SK-N-SH (cell line): Measurements from ENCODE around the gene MRPS6. TPM values are rescaled to one million over a fixed set of nuclear protein-coding genes. Genes with fewer than 3 reads are reported as not detected.

Experiments used
- CTCF ChIA-PET: fragments of 300-600, 350-600 bp; formaldehyde crosslinking; extraction: SDS; loops from one replicate; lab custom pipeline; 2021; lab: Yijun Ruan, JAX
- POLR2A ChIA-PET: fragments of 350-600 bp; sonication (Branson Sonifier 250); formaldehyde crosslinking; extraction: SDS; loops from one replicate; lab custom pipeline; 2020; ENCODE audit warnings: antibody characterized with exemption, inconsistent platforms; lab: Yijun Ruan, JAX
- DNase-seq: peaks from one replicate; pipeline ENCODE4 v3.0.0; 2012
- H2AFZ ChIP-seq: fragments of 200-600 bp; sonication (generic); 2 replicates; pipeline ENCODE4 v1.8.1; 2016; ENCODE audit warnings: antibody characterized with exemption, mild to moderate bottlenecking, low read depth
- H3F3A ChIP-seq: fragments of 200-600 bp; sonication (generic); replicated peaks from 2 replicates; pipeline ENCODE3; 2016; ENCODE audit warnings: antibody characterized with exemption, mild to moderate bottlenecking; ENCODE audit not compliant: insufficient read depth
- H3K27ac ChIP-seq, 2 experiments: fragments of 200-500 bp in 1 of 2; fragments of 200-600 bp in 1 of 2; sonication (Bioruptor generic) in 1 of 2; sonication (generic), shearing (Covaris generic) in 1 of 2; 2 replicates each; pipeline versions ENCODE4 v1.5.1 to v1.6.1; 2014 to 2016; ENCODE audit warnings: low read depth in 2 of 2, inconsistent platforms in 1 of 2, low read length in 1 of 2, mild to moderate bottlenecking in 1 of 2, mixed read lengths in 1 of 2
- H3K27me3 ChIP-seq: fragments of 200-600 bp; sonication (generic), shearing (Covaris generic); 2 replicates; pipeline ENCODE4 v1.6.1; 2016; ENCODE audit warnings: mixed run types; ENCODE audit not compliant: insufficient read depth
- H3K36me3 ChIP-seq, 2 experiments: fragments of 200-500 bp in 1 of 2; fragments of 200-600 bp in 1 of 2; sonication (Bioruptor generic) in 1 of 2; sonication (generic) in 1 of 2; replicated peaks in 1 of 2; 2 replicates each; pipeline versions ENCODE3 to v1.5.1; 2014 to 2016; ENCODE audit warnings: low read length in 1 of 2, mild to moderate bottlenecking in 1 of 2; ENCODE audit not compliant: insufficient read depth in 2 of 2, control insufficient read depth in 1 of 2
- H3K4me1 ChIP-seq, 2 experiments: fragments of 200-500 bp in 1 of 2; fragments of 200-600 bp in 1 of 2; sonication (Bioruptor generic) in 1 of 2; sonication (generic), shearing (Covaris generic) in 1 of 2; 2 replicates each; pipeline versions ENCODE4 v1.5.1 to v1.6.1; 2014 to 2016; ENCODE audit warnings: low read depth in 1 of 2, low read length in 1 of 2, mixed run types in 1 of 2; ENCODE audit not compliant: insufficient read depth in 2 of 2, control insufficient read depth in 1 of 2
- H3K4me2 ChIP-seq: fragments of 200-600 bp; sonication (generic), shearing (Covaris generic); 2 replicates; pipeline ENCODE4 v1.6.1; 2017; ENCODE audit warnings: mixed run types
- H3K4me3 ChIP-seq, 2 experiments: fragments of 200-500 bp in 1 of 2; fragments of 200-600 bp in 1 of 2; sonication (Bioruptor generic) in 1 of 2; sonication (generic), shearing (Covaris generic) in 1 of 2; 2 replicates each; pipeline versions ENCODE4 v1.5.1 to v1.8.1; 2014 to 2016; ENCODE audit warnings: low read depth in 2 of 2, inconsistent platforms in 1 of 2, low read length in 1 of 2, mild to moderate bottlenecking in 1 of 2, mixed read lengths in 1 of 2, moderate library complexity in 1 of 2
- H3K79me2 ChIP-seq: fragments of 200-600 bp; sonication (generic); 2 replicates; pipeline ENCODE4 v1.8.1; 2017; ENCODE audit warnings: mild to moderate bottlenecking; ENCODE audit not compliant: insufficient read depth
- H3K9ac ChIP-seq: fragments of 200-600 bp; sonication (generic); 2 replicates; pipeline ENCODE4 v1.6.1; 2017; ENCODE audit warnings: mixed run types
- H3K9me2 ChIP-seq: fragments of 200-600 bp; sonication (generic); 2 replicates; pipeline ENCODE4 v1.6.1; 2017; ENCODE audit warnings: mixed run types
- H3K9me3 ChIP-seq: fragments of 200-600 bp; sonication (generic); 2 replicates; pipeline ENCODE4 v1.6.1; 2017; ENCODE audit warnings: mixed run types, mild to moderate bottlenecking, moderate library complexity
- H4K20me1 ChIP-seq: fragments of 200-600 bp; sonication (generic); 2 replicates; pipeline ENCODE4 v1.6.1; 2017; ENCODE audit warnings: mild to moderate bottlenecking, mixed run types; ENCODE audit not compliant: insufficient read depth
- EP300 ChIP-seq, 2 experiments: IDR thresholded peaks; 2 replicates each; pipeline versions ENCODE4 v1.4.0 to v1.6.1; 2012; ENCODE audit warnings: borderline replicate concordance in 1 of 2, low read depth in 1 of 2, low read length in 1 of 2
- FOSL2 ChIP-seq: IDR thresholded peaks from 2 replicates; pipeline ENCODE4 v1.4.0; 2012; ENCODE audit warnings: low read depth, mild to moderate bottlenecking, moderate library complexity, borderline replicate concordance
- MEF2A ChIP-seq: IDR thresholded peaks from 2 replicates; pipeline ENCODE4 v1.4.0; 2012; ENCODE audit warnings: low read depth, borderline replicate concordance
- MXI1 ChIP-seq: IDR thresholded peaks from 2 replicates; pipeline ENCODE4 v1.6.1; 2012; ENCODE audit warnings: mild to moderate bottlenecking, low read depth, low read length, improper control_type of control experiment
- NRF1 ChIP-seq: IDR thresholded peaks from 2 replicates; pipeline ENCODE4 v1.6.1; 2012; ENCODE audit warnings: low read depth, mild to moderate bottlenecking, low read length
- RAD21 ChIP-seq: IDR thresholded peaks from 2 replicates; pipeline ENCODE4 v1.6.1; 2012; ENCODE audit warnings: mild to moderate bottlenecking, low read length
- WGBS: methylation state at CpG from one replicate; pipeline ENCODE4 v1.1.6; 2017; ENCODE audit warnings: low lambda C conversion rate; 5-methylcytosine and 5-hydroxymethylcytosine counted together
- polyA plus RNA-seq, 3 experiments: library from polyadenylated mRNA; depleted of rRNA; stranded (reverse); fragments of >200 nt; gene quantifications; 2 replicates each; pipeline ENCODE4 v1.2.3, GENCODE V29; 2012
- TF ChIP-seq, protein P1 (sequence below): IDR thresholded peaks from 2 replicates; pipeline ENCODE4 v1.4.0; 2012; ENCODE audit warnings: low read depth

MRPS6 gene
- polyA plus RNA-seq, 1 of the 3 experiments (the other 2 are of a cell fraction), result 69.2 TPM

DNA sequence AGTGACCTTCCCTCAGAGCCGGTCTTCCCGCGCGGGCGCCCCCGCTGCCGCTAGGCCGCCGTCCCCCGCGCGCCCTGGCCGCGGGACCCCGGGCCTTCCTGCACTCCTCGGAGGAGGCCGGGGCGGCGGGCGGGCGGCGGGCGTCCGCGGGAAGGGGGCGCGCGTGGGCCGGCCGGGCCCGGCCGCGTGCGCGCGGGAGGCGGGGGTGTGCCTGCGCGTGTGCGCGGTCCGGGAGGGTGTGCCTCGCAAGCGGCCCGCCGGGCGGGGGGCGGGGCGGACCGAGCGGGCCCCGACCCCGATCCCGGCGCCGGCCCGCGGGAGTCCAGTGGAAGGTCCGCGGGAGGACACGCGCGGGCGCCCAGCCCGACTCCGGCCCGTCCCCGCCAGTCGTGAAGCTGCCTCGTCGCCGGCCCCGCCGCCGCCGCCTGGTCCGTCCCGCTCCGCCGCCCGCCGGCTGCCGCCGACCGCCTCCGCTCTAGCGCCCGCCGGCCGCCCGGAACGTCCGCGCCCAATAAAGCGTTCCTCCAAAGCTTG lies 438 bp downstream of the MRPS6 start:
- Histone ChIP-seq H3K4me1 (peaks cover 18 to 32% of the 10 kb centered on the region in 2 experiments), H3K9me3 (no peaks in the 10 kb centered on the region), H4K20me1 (peaks cover 41% of the 10 kb centered on the region), H3F3A (peaks cover 3% of the 10 kb centered on the region), H3K4me3 (peak overlapping the region; percentile 75 to 89), H3K36me3 (peaks cover 5 to 32% of the 10 kb centered on the region in 2 experiments), H3K4me2 (peak overlapping the region; percentile 99), H3K27ac (peak overlapping the region; percentile 61 to 94; a peak in 3 of 4 replicates), H3K79me2 (peaks cover 48% of the 10 kb centered on the region), H3K9ac (peak overlapping the region; percentile 79), H3K9me2 (no peaks in the 10 kb centered on the region), H3K27me3 (no peaks in the 10 kb centered on the region), H2AFZ (0 out of 2 replicates have a peak overlapping the region, but pooled peaks have one; percentile 30)
- TF ChIP-seq EP300 (IDR thresholded peaks at IDR 0.05; ENCODE audit: borderline replicate concordance in 1 of 2, low read depth in 1 of 2, low read length in 1 of 2), result no peak
- peak; percentile 3; the same call in 1 of the 2 replicates for TF ChIP-seq MXI1
- TF ChIP-seq, protein P1, sequence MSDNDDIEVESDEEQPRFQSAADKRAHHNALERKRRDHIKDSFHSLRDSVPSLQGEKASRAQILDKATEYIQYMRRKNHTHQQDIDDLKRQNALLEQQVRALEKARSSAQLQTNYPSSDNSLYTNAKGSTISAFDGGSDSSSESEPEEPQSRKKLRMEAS, result 0 out of 2 replicates have a peak, but pooled peaks have one; percentile 3
- peak; percentile 38; the same call in 1 of the 2 replicates for TF ChIP-seq NRF1
- POLR2A ChIA-PET, result interaction anchor here (0.7 to 2.6 kb wide), 5 partner anchors 56 to 274 kb away, joined by 3 to 12 read pairs (median 4); no protein-coding TSS in a partner anchor
- CTCF ChIA-PET, result interaction anchor here (0.8 to 5.5 kb wide), 11 partner anchors 10 to 288 kb away, joined by 3 to 43 read pairs (median 4); no protein-coding TSS in a partner anchor
- 2% methylated on average over 9 of the region's 95 CpGs for WGBS
- peak; percentile 76 for DNase-seq

DNA sequence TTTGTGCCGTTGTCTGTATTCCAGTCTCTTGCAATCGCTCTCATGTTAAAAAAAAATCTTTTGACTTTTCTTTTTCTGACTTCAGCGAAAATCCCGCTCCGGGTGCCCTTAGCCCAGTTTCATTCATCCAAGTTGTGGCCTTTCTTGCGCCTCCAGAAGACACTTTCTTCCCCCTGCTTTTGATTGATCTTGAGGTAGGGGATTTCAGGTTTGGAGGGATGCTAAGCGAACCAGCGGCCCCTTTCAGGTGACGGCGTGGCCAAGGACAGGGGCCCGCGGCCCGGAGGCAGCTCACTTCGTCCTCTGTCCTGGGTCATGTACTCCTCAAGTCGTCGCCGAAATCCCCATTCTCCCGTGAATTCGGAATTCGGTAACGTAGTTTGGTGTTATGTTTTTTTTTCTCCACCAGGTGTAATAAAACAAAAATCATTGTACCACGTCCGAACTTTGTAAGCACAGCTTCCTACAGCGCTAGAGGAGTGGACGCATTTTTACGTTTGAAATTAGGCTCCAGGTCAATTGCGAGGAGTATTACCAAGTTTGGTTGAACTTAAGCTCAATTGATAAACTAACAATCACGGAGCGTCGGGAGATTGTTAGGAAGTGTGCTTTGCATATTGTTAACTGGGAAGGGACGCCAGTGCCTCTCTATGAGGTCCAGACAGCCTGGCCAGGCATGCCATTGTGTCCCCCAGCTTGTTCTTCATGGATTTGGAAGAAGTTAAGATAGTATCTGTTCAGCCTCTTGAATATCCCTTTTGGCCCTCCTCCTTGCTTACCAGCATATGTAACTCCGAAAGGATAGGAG lies 1.1 kb downstream of the MRPS6 start:
- DNase-seq, result peak; percentile 20
- ChIA-PET CTCF (interaction anchor here (0.9 to 5.5 kb wide), 8 partner anchors 18 to 288 kb away, joined by 3 to 43 read pairs (median 10); no protein-coding TSS in a partner anchor), POLR2A (interaction anchor here (0.8 to 2.6 kb wide), 2 partner anchors 127 to 273 kb away, joined by 4 to 12 read pairs; no protein-coding TSS in a partner anchor)
- Histone ChIP-seq H3K9ac (peak overlapping the region; percentile 79), H3K27me3 (no peaks in the 10 kb centered on the region), H3K9me2 (no peaks in the 10 kb centered on the region), H3K9me3 (no peaks in the 10 kb centered on the region), H3K4me2 (peak overlapping the region; percentile 99), H3K27ac (peak overlapping the region; percentile 28 to 94; a peak in 2 of 4 replicates), H4K20me1 (peaks cover 43% of the 10 kb centered on the region), H3F3A (peaks cover 5% of the 10 kb centered on the region), H3K36me3 (peaks cover 5 to 32% of the 10 kb centered on the region in 2 experiments), H3K4me1 (peaks cover 18 to 34% of the 10 kb centered on the region in 2 experiments), H2AFZ (0 out of 2 replicates have a peak overlapping the region, but pooled peaks have one; percentile 30), H3K4me3 (peak overlapping the region; percentile 75 to 89), H3K79me2 (peaks cover 54% of the 10 kb centered on the region)
- WGBS, result 31% methylated on average over 32 of the region's 32 CpGs
- TF ChIP-seq FOSL2 (no peak), NRF1 (no peak), RAD21 (0 out of 2 replicates have a peak, but pooled peaks have one; percentile 3), MEF2A (no peak)
